A549 (cell line): ENCODE data around the gene SLC15A2.

Experiments
- KDM1A ChIP-seq: fragments of 200-600 bp; sonication (generic); IDR thresholded peaks from 2 replicates; pipeline ENCODE4 v1.6.1; 2016; ENCODE audit warnings: low read depth, mild to moderate bottlenecking
- TF ChIP-seq, protein P1 (sequence below): fragments of >200 bp; sonication (Bioruptor Twin); formaldehyde crosslinking; IDR thresholded peaks from 3 replicates; pipeline ENCODE4 v1.5.1; 2016
- TF ChIP-seq, protein P2 (sequence below): IDR thresholded peaks from 2 replicates; pipeline ENCODE4 v1.6.1; 2012

DNA sequence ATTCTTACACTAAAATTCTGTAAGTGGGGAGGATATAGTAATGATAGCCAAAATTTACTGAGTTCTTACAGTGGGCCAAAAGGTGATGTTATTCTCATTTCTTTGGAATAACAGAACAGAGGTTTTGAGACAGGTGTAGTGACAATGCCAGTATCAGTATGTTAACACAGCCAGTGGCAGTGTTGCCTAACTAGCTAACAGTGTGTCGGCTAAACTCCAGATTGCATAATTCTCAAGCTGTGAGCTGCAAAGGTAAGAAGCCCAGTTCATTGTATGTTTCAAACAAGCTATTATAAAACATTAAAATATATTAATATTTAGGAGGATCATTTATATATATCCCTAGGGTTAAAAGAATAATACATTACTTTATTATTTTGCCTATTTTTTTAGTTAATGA, 920 bp downstream of the SLC15A2 start:
- TF ChIP-seq, protein P1, sequence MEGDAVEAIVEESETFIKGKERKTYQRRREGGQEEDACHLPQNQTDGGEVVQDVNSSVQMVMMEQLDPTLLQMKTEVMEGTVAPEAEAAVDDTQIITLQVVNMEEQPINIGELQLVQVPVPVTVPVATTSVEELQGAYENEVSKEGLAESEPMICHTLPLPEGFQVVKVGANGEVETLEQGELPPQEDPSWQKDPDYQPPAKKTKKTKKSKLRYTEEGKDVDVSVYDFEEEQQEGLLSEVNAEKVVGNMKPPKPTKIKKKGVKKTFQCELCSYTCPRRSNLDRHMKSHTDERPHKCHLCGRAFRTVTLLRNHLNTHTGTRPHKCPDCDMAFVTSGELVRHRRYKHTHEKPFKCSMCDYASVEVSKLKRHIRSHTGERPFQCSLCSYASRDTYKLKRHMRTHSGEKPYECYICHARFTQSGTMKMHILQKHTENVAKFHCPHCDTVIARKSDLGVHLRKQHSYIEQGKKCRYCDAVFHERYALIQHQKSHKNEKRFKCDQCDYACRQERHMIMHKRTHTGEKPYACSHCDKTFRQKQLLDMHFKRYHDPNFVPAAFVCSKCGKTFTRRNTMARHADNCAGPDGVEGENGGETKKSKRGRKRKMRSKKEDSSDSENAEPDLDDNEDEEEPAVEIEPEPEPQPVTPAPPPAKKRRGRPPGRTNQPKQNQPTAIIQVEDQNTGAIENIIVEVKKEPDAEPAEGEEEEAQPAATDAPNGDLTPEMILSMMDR, result no peak
- TF ChIP-seq, protein P2, sequence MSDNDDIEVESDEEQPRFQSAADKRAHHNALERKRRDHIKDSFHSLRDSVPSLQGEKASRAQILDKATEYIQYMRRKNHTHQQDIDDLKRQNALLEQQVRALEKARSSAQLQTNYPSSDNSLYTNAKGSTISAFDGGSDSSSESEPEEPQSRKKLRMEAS, result no peak
- TF ChIP-seq KDM1A, result no peak
